Jurkat, Clone E6-1 (cell line): ENCODE measurements around the gene RPS2.
A peak's percentile ranks its signal among the peaks of the same experiment; 100 is the strongest.
"Not testable (repeated sequence)": the region's sequence is repeated elsewhere in the genome, so short reads cannot be mapped to it uniquely, and the experiment has no call there.

Source experiments
- DNase-seq: peaks from one replicate; pipeline ENCODE4 v3.0.0-alpha.2; 2011; ENCODE audit warnings: low read depth, low spot score
- H3K4me3 ChIP-seq: 2 replicates; pipeline ENCODE4 v1.5.1; 2011; ENCODE audit warnings: mild to moderate bottlenecking, low read length, control low read depth, moderate library complexity

Gene RPS2

DNA sequence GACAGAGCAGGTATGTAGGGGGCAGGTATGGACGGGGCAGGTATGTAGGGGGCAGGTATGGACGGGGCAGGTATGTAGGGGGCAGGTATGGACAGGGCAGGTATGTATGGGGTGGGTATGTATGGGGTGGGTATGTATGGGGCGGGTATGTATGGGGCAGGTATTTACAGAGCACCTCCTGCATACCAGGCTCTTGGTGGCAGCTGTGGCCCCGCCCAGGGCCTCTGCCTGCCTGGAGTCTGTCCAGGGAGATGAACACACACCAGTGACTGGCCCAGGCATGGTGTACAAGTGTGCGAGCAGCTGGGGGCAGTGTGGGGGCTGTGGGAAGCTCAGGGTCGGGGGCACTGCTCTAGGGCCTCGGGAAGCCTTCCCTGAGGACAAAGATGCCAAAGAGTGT, 14.6 kb downstream of the RPS2 start:
- DNase-seq: no peak
- no peak overlapping the region for H3K4me3 ChIP-seq

- no peak overlapping the region for H3K4me3 ChIP-seq
- DNase-seq: no peak
Measured at GRCh38 chr16:1949507-1949906, 15.1 kb downstream of the RPS2 start.

GRCh38 chr16:1947369-1947670, 17.3 kb downstream of the RPS2 start:
- H3K4me3 ChIP-seq: no peak overlapping the region
- DNase-seq: no peak

DNA sequence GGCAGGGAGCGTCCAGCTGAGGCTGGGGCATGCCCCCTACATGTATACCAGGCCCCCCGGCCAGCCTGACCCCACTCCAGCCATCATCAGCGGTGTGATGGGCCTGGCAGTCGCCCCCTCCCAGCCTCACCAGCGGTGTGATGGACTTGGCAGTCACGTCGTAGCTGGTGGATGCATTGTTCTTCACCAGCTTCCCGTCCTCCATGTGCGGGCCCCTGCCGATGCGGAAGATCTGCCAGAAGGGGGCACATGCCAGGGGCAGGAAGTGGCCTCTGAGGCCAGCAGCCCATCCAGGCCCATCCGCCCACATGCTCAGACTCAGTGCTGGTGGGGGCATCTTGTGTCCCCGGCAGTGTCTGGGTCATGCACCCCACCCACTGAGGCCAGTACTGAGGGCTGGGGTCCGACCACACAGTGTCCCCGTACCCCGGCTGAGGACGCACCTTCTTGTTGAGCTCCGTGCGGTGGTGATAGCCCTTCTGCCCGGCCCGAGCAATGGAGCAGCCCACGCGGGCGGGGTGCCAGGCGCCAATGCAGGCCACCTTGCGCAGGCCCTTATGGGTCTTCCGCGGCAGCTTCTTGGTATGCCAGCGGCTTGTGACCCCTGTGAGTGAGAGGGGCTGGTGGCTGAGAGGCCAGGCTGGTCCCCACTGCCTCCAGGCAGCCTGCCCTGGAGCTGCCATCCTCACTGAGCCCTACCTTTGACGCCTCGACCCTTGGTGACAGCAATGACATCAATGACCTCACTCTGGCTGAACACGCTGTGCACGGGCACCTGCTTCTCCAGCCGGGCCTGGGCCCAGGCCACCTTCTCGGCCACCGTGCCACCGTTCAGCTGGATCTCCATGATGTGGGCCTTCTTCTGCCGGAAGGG, 17.9 kb downstream of the RPS2 start:
- no peak overlapping the region for H3K4me3 ChIP-seq
- DNase-seq: no peak

DNA sequence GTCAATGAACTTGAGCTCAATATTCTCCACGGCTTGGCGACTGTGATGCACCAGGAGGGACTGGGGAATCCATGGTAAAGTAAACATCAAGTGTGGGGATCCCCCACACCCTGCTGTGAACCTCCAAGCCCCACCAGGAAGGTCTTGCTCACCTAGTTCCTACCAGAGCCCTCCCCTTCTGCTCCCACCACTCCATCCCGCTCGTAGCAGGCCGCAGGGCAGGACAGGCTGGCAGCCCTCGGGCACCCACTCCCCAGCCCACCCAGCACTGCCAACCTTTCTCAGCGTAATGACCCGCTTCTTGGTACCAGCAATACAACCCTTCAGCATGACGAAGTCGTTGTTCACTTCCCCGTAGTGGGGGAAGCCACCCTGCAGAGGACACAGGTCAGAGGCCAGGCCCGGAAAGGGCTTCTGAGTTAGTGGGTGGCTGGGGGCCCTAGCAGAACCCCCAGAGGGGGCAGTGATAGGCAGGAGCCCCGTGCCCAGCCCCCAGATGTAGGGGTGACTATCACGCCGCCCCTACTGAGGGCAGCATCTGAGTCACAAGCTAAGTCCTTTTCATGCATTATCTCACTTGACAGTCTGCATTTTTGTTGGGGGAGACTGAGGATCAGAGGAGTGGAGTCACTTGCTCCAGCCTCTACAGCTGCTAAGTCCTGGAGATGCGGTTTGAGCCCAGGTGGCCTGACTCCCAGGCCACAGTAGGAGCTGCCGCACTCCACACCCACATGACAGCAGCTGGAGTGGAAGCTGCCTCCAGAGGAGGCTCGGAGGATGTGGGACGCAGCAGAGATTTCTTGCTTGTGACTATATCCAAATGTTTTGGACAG, 18.9 kb downstream of the RPS2 start:
- H3K4me3 ChIP-seq: no peak overlapping the region
- DNase-seq: no peak

GRCh38 chr16:1944612-1945199, 19.9 kb downstream of the RPS2 start:
- no peak for DNase-seq
- H3K4me3 ChIP-seq: no peak overlapping the region

DNA sequence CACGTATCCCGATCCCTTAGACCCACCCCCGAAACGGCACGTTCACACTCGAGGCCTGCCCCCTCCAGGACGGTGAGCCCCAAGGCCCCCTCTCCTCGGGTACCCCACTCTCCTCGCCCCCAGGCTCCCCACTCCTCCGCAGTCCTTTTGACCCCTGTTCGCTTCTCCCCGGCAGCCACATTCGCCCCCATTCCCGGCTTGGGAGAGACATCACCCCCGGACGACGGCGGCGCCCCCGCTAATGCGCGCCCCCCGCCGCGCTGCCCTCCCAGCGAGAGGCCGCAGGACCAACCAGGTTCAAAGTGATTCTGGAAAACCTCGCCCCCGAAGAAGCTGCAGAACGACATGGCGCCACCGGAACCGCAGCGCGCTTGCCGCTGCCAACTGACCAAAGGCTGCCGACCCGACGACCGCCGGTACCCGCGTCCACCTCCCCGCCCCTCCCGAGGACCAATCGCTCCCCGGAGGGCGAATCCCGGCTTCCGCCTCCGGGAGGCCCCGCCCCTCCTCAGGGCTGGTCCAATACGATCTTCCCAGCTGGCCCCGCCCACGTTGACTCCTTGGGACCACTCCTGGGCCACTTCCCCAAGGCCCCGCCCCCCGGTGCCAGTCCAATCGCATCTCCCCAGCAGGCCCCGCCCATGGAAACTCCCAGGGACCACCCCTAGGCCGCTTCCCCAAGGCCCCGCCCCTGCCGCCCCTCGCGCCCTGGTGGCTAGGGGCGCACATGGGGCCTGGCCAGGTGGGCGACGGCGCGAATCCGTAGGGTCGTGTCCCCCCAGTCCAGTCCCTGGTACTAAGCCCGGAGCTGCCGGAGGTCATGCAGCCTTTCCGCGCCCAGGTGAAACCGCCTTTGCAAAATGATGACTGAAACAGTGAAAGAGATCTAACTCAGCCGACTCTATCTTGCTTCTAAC, 21.6 kb downstream of the RPS2 start, which contains the start of gene MSRB1:
MSRB1 (minus strand) TSS at position 390 of the 917 bp plus-strand sequence; CDS start at position 347, 43 bp downstream.
- peak within 1 kb of the TSS; percentile 58 for H3K4me3 ChIP-seq
- peak; percentile 95 for DNase-seq

DNA sequence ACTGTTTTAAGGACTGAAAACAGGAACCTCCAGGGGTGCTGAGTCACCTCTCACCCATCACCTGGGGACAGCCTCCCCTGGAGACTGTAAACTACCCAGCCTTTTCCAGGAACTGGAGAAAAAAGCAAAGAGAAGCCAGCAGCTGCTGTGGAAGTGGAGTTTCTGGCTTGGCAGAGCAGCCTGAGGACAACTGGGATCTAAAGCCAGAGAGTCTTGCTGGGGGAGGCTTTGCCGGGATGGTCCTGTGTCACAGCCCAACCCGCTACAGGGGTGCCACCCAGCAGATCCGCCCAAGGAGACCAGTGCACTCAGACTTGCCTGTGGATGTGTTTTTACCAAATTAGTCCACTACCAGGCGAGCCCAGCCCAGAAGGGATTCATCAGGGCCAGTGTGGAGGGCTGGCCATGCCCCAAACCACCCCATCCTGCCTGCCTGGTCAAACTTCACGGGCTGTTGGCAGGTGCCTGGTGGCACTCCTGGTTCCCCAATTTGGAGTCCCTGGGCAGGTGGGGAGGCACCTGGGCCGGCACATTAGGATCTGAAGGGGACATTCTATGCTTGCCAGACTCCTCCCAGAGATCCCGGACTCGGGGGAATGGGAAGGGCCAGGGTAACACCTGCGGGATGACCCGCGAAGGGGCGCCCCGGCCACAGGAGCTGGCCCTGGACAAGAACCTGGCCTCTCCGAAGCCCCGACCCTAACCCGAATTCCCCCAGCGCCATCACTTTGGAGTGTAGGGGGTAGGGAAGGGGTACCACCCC, 22.4 kb downstream of the RPS2 start:
- DNase-seq: no peak
- peak overlapping the region; percentile 58 for H3K4me3 ChIP-seq

DNA sequence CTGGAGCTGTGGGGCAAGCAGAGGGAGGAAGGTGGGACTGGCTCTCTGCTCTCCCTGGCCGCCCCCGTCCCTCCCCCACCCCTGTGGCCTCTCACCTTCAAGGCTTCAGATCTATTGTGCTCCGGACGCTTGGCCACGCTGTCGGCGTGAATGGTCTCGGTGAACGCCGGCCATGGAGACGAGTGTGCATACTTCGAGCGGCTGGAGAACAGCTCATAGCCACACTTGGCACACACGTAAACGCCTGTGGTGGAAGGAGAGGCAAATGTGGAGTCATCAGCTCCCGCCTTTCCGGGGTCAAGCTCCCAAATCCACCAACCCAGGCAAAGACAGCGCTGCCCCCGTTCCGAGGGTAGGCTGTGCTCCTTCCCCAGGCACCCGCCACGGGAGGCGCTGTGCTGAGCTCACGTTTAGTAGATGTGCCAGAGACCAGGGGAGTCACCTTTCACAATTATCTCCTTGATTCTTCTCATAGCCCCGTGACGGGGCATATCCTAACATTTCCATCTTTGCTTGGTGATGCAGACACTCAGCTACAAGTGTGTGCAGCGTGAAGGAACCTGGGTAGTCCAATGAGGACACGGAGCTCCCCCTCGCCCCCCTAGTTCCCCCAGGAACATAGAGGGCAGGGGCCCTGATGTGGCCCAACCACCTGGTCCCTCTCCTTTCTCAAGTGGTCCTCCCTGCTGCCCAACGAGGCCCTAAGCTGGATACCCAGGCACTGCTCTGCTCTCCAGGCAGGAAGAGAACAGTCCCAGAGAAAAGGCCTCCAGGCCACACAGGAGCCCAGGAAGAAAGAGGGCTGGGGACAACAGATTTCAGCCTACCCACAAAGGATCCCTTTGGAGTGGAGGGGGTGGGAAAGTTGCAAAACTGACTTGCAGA, 23.2 kb downstream of the RPS2 start:
- no peak overlapping the region for H3K4me3 ChIP-seq
- DNase-seq: no peak

DNA sequence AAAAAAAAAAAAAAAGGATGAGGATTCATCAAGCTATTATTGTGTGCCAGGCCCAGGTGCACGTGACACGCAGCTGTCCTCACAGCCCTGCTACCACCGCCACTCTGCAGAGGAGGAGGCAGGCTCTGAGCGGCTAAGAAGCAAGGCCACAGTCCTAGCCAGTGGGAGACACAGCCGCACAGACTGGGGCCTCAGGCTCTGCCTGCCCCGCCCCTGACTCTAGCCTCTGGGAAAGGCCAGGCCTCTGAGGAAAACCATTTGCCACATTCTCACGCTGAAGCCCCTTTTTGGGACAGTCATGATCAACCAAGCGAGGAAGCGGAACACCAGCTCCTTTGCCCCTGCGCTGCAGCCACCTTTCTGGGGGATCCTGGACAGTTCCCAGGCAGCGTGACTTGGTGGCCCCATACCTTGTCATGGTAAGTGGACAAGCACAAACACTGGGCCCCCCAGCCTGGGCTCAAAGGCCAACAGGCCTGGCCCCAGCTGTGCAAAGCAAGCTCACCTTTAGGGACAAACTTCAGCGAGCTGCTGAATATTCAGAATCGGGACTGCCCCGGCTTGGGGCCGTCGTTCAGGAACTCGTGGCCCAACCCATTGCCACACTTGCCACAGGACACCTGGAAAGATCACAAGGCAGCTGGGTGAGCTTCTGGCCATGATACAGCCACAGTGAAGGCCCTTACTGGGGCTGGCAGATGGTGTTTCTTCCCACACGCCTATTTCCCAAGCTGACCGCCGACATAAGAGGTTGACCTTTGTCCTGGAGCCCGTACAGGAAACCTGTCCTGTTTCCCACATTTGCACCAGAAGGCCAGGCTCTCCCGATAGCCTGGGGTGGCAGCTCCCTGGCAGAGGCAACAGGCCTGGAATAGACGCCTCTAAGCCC, 24.1 kb downstream of the RPS2 start:
- no peak overlapping the region for H3K4me3 ChIP-seq
- DNase-seq: no peak

- not testable (repeated sequence) for DNase-seq, H3K4me3 ChIP-seq
Measured at GRCh38 chr16:1939833-1940232, 24.8 kb downstream of the RPS2 start.

DNA sequence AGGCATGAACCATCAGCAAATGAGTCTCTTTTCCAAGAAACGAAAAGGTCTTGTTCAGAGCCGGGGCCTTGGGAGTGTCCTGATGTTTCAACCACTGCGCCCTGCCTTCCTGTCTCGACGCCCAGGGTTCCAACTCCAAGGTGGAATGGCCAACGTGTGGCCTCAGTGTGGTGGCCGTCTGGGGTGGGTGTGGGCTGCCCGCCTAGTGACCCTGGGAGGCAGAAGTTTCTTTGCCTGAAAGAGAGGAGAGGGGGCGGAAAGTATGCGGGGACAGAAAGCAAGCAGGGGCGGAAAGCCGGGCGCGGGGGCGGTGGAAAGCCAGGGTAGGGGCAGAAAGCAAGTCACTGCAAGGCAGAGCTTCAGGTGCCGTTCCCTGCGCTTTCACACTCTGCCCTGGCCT, 25.7 kb downstream of the RPS2 start:
- no peak for DNase-seq
- no peak overlapping the region for H3K4me3 ChIP-seq

DNA sequence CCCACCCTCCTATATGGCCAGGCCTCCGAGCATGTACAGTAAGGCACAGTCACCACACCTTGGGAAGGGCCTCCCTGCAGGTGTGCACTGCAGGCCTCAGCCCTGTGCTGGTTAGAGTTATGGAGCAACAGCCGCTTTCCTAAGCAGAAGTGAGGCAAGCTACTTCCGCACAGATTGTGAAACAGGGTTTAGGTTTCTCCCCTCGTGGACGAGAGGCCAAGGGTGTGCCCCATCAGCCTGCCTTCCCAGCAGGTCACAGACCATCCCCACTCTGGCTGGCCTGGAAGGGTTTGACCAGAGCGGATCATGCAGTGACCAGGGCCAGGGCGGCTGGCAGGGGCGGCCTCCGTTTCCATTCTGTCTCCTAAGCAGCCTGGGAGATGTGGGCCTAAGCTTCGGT, 26.3 kb downstream of the RPS2 start:
- H3K4me3 ChIP-seq: no peak overlapping the region

GRCh38 chr16:1936945-1937479, 27.6 kb downstream of the RPS2 start:
- no peak overlapping the region for H3K4me3 ChIP-seq
- no peak for DNase-seq

More for the DNA sequence above, 26.3 kb downstream of the RPS2 start:
- DNase-seq: no peak

DNA sequence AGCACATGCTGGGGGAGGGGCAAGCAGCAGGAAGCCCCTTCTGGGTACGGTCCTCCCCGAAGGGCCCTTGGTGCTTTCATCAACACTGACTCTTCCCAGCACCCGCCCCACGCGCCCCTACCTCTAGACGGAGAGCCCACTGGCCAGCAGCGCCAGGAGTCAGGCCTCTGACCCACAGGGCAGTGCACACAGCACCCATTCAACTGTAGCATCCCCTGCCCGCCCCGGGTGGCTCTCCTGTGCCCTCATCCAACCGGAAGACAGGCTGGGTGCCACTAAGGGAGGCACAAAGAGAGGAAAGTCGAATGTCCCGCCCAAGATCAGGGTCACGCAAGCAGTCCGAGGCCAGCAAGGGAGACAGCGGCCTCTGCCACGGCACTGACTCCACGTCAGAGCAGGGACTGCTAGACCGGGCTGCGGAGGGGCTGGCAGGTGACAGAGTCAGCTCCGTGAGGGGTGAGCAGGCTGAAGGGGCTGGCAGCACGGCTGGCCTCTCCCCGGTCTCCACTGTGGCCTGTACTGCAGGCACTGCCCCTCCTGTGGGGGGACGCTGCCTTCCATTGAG, 31.4 kb downstream of the RPS2 start:
- no peak overlapping the region for H3K4me3 ChIP-seq
- DNase-seq: no peak
